ENCODE data around the gene SRD5A2. TPM values are rescaled to one million over a fixed set of nuclear protein-coding genes. Genes with fewer than 3 reads are reported as not detected.
A peak's percentile ranks its signal among the peaks of the same experiment; 100 is the strongest.

Gene SRD5A2
- total RNA-seq, 1 donor from 2014 or later: not detected

DNA sequence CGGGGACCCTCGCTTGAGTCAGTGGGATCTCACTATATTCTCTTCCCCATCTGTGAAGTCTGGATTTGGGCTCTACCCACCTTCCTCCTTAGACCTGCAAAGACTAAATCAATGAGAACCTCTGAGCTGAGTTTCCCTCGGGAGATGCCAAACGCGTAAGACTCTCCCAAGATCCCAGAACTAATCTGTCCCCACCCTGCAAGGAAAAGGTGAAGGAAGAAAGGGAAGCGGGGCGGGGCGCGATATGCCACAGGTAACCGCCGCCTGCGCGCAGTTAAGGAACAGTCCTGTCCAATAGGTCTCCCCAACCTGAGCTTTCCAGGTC lies 780 bp downstream of the SRD5A2 start:
- Mint-ChIP-seq H3K4me3 (peak overlapping the region; percentile 70), H3K4me1 (ENCODE audit: unreplicated experiment) (no peaks in the 10 kb centered on the region), H3K36me3 (no peaks in the 10 kb centered on the region), H3K27ac (no peak overlapping the region), H3K9me3 (peaks cover 4% of the 10 kb centered on the region), H3K27me3 (peaks cover 78% of the 10 kb centered on the region)
- DNase-seq (ENCODE audit: extremely low spot score, unreplicated experiment): no peak
- TF ChIP-seq, protein P1, sequence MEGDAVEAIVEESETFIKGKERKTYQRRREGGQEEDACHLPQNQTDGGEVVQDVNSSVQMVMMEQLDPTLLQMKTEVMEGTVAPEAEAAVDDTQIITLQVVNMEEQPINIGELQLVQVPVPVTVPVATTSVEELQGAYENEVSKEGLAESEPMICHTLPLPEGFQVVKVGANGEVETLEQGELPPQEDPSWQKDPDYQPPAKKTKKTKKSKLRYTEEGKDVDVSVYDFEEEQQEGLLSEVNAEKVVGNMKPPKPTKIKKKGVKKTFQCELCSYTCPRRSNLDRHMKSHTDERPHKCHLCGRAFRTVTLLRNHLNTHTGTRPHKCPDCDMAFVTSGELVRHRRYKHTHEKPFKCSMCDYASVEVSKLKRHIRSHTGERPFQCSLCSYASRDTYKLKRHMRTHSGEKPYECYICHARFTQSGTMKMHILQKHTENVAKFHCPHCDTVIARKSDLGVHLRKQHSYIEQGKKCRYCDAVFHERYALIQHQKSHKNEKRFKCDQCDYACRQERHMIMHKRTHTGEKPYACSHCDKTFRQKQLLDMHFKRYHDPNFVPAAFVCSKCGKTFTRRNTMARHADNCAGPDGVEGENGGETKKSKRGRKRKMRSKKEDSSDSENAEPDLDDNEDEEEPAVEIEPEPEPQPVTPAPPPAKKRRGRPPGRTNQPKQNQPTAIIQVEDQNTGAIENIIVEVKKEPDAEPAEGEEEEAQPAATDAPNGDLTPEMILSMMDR (conservative IDR thresholded peaks at IDR 0.05): no peak

DNA sequence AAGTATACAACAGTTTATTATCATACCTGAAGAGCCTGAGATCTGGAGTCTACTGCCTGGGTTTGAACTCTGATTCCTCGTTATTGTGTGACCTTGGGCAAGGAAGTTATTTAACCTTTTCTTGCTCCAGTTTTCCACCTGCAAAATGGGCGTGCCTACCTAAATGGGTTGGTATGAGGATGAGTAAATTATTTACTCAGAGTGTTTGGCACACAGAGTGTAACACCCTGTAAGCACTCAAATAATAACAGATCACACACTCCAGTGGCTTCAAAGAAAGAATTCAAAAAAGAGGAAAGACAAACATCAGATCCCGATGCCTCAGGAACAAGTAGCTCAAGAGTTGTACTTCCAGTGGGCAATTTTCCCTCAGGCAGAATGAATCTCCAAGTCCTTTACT lies 2.4 kb downstream of the SRD5A2 start:
- TF ChIP-seq, protein P1 (conservative IDR thresholded peaks at IDR 0.05): no peak
- H3K36me3 Mint-ChIP-seq: no peaks in the 10 kb centered on the region
- peaks cover 69% of the 10 kb centered on the region for H3K27me3 Mint-ChIP-seq
- H3K27ac Mint-ChIP-seq: no peak overlapping the region
- H3K4me1 Mint-ChIP-seq (ENCODE audit: unreplicated experiment): no peaks in the 10 kb centered on the region
- peaks cover 4% of the 10 kb centered on the region for H3K9me3 Mint-ChIP-seq
- H3K4me3 Mint-ChIP-seq: no peak overlapping the region
- no peak for DNase-seq (ENCODE audit: extremely low spot score, unreplicated experiment)

DNA sequence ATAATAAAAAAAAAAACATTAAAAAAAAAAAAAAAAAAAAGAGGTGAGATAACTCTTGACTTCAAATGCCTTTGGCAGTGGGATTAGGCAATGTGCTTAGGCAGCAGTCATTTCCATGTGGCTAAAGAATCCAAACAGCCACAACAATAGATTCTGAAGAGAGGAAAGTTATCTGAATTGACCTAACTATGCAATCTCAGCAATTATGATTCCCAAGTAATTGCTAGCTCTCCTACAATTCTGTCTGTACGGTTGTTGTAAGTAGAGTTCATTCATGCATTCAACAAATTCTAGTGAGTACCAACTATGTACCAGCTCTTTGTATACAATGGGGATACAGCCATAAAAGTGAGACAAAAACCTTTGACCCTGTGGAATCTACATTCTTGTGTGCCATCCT lies 3.6 kb downstream of the SRD5A2 start:
- H3K9me3 Mint-ChIP-seq: peaks cover 4% of the 10 kb centered on the region
- no peak overlapping the region for H3K4me3 Mint-ChIP-seq
- H3K4me1 Mint-ChIP-seq (ENCODE audit: unreplicated experiment): no peaks in the 10 kb centered on the region
- H3K27ac Mint-ChIP-seq: no peak overlapping the region
- no peaks in the 10 kb centered on the region for H3K36me3 Mint-ChIP-seq
- TF ChIP-seq, protein P1 (conservative IDR thresholded peaks at IDR 0.05): no peak
- no peak for DNase-seq (ENCODE audit: extremely low spot score, unreplicated experiment)
- H3K27me3 Mint-ChIP-seq: peaks cover 63% of the 10 kb centered on the region

DNA sequence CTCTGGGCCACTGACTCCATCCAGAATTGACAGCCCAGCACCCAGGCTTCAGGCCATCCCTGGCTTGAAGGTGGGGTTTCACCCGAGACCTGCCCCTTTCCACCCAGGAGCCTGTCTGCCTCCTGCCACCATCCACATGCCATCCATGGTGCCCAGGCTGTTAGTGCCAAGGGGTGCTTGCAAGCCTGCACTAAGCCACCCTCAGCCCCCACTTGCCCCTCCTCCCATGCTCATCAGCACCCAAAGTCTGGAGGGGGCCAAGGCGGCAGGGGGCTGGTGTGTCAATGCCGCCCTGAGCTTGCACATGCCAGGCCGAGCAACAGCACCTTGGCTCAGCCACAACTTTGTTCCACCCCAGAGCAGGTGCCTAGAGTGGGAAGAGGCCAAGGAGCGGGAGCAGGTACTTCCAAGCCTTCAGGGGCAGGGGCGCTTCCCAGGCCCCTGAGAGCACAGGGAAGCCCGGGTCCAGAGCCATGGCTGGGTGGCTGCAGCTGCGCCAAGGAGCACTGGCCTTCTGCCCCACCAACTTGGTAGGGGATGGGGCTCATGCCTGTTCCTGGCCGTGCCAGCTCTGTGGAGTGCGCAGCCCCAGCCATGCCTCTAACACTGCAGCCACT lies 12.0 kb downstream of the SRD5A2 start:
- no peak overlapping the region for H3K27ac Mint-ChIP-seq
- peaks cover 37% of the 10 kb centered on the region for H3K27me3 Mint-ChIP-seq
- TF ChIP-seq, protein P1 (conservative IDR thresholded peaks at IDR 0.05): no peak
- H3K4me1 Mint-ChIP-seq (ENCODE audit: unreplicated experiment): no peaks in the 10 kb centered on the region
- H3K4me3 Mint-ChIP-seq: no peak overlapping the region
- no peaks in the 10 kb centered on the region for H3K36me3 Mint-ChIP-seq
- no peak for DNase-seq (ENCODE audit: extremely low spot score, unreplicated experiment)
- H3K9me3 Mint-ChIP-seq: no peaks in the 10 kb centered on the region

DNA sequence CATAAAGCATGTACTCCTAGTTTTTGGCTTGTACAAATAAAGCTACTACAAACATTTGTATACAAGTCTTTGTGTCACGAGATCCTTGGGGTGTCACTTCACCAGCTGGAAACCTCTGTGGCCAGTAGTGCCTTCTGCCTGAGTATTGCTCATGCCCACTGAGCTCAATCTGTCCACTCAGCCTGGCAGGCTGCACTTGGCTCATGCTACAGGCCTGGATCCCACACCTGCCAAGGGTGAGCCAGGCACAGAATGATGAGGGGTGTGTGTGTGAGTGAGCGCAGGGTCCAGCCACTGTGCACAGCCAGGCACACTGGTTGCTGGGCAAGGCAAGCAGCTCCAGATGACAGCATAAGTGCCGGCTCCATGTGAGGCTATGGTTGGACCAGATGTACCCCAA lies 13.1 kb downstream of the SRD5A2 start:
- TF ChIP-seq, protein P1 (conservative IDR thresholded peaks at IDR 0.05): no peak
- H3K27me3 Mint-ChIP-seq: peaks cover 39% of the 10 kb centered on the region
- no peak overlapping the region for H3K27ac Mint-ChIP-seq
- H3K4me3 Mint-ChIP-seq: no peak overlapping the region
- no peaks in the 10 kb centered on the region for H3K4me1 Mint-ChIP-seq (ENCODE audit: unreplicated experiment)
- no peak for DNase-seq (ENCODE audit: extremely low spot score, unreplicated experiment)
- no peaks in the 10 kb centered on the region for H3K36me3 Mint-ChIP-seq
- no peaks in the 10 kb centered on the region for H3K9me3 Mint-ChIP-seq
